ENCODE data around the gene CCDC85C.

CCDC85C gene

GRCh38 chr14:99628887-99629618 is 25.0 kb upstream of the CCDC85C start:
- peak; percentile 85 for DNase-seq (ENCODE audit: low spot score)

DNA sequence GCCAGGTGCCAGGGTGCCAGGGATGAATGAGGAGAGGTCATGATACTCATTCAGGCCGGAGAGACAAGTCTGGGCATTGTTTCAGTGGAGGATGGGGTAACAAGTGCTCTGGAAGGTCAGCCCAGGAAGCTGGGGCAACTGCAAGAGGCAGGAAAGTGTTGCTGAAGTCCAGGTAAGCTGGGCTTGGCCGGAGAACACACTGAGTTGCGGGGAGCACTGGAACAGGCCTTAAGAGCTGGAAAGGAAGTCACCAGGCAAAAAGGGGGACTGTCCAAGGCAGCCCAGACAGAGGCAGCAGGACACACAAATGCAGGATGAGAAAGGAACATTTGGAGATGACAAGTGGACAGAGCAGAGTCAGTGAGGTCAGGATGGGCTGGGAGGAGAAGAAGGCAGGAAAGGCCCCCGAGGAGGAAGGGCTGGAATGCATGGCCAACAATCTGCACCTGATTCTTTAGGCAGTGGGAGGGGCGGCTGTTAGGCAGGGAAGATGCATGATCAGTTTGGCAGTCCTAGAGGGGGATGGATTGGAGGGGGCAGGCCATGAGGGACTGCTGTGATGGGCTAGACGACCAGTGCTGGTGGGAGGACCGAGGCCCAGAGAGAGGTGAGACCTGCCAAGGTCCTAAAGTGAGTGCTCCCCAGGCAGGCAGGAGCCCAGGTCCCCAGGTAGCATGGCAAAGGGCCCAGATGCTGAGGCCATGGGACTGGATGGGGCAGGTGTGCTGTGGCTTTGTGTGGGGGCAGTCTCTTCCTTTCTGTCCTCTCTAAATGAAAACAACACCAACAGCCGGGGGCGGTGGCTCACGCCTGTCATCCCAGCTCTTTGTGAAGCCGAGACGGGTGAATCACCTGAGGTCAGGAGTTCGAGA is 23.7 kb upstream of the CCDC85C start:
- DNase-seq (ENCODE audit: low spot score) = no peak

- no peak for DNase-seq (ENCODE audit: low spot score)
Measured at GRCh38 chr14:99627100-99627499, 23.1 kb upstream of the CCDC85C start.

- DNase-seq (ENCODE audit: low spot score) = no peak
Measured at GRCh38 chr14:99626041-99626648, 22.1 kb upstream of the CCDC85C start.

GRCh38 chr14:99625476-99625875 is 21.5 kb upstream of the CCDC85C start:
- no peak for DNase-seq (ENCODE audit: low spot score)

DNA sequence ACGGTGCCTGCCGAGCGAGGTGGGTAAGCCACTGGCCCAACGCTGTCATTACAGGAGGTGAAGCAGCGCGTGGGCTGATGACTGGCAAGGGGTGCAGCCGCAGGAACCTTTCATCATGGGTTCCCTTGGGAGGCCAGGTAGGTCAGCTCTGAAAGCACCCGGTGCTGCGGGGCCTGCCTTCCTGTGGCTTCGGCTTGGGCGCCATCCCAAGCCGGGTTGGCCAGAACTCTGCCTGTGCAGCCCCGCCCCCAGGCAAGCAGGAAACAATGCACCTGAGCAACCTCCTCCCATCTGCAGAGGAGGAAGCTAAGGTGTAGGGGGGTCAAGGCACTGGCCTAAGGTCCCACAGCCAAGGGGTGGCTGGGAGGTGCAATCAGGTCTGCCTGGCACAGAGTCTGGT is 21.0 kb upstream of the CCDC85C start:
- DNase-seq (ENCODE audit: low spot score) = no peak

- DNase-seq (ENCODE audit: low spot score) = no peak
Measured at GRCh38 chr14:99624024-99624423, 20.0 kb upstream of the CCDC85C start.

GRCh38 chr14:99621948-99622347 is 17.9 kb upstream of the CCDC85C start:
- DNase-seq (ENCODE audit: low spot score) = no peak

- no peak for DNase-seq (ENCODE audit: low spot score)
Measured at GRCh38 chr14:99619835-99620834, 16.1 kb upstream of the CCDC85C start.

GRCh38 chr14:99616832-99617800 is 13.1 kb upstream of the CCDC85C start:
- DNase-seq (ENCODE audit: low spot score) = no peak

GRCh38 chr14:99615497-99616157 is 11.6 kb upstream of the CCDC85C start:
- no peak for DNase-seq (ENCODE audit: low spot score)

GRCh38 chr14:99612738-99613330 is 8.8 kb upstream of the CCDC85C start:
- no peak for DNase-seq (ENCODE audit: low spot score)

DNA sequence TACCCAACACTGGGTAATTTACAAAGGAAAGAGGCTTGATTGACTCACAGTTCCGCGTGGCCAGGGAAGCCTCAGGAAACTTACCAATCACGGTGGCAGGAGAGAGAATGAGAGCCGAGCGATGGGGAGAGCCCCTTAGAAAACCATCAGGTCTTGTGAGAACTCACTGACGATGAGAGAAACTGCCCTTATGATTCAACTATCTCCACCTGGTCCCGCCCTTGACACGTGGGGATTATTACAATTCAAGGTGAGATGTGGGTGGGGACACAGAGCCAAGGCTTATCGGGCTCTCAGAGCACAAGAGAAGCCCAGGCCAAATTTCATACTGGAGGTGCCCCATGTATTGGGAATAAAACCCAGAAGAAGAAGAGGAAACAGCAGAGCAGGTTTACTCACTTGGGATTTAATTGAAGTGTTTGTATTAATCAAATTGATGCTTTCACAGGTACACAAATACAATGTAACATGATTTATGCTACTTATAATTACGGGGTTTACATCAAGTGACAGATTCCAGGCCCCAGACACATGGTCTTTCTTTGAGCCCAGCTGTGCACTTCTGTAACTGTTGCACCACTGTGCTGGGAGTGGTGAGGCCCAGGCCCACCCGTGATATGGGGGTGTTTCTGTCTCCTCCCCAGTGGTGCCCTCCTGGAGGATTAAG is 8.2 kb upstream of the CCDC85C start:
- no peak for DNase-seq (ENCODE audit: low spot score)

GRCh38 chr14:99611646-99612045 is 7.6 kb upstream of the CCDC85C start:
- DNase-seq (ENCODE audit: low spot score) = no peak

GRCh38 chr14:99609245-99610170 is 5.5 kb upstream of the CCDC85C start:
- no peak for DNase-seq (ENCODE audit: low spot score)

GRCh38 chr14:99608591-99608990 is 4.6 kb upstream of the CCDC85C start:
- DNase-seq (ENCODE audit: low spot score) = no peak

- no peak for DNase-seq (ENCODE audit: low spot score)
Measured at GRCh38 chr14:99606359-99606758, 2.4 kb upstream of the CCDC85C start.
